Fibroblast of peridontal ligament (primary cell): Measurements from ENCODE around the gene SCP2.

ENCODE experiments used
- DNase-seq: peaks from one replicate; pipeline ENCODE4 v3.0.0-alpha.2; 2010; ENCODE audit errors: extremely low read depth

SCP2 gene

GRCh38 chr1:53067886-53068285 lies 140.8 kb downstream of the SCP2 start:
- no peak for DNase-seq

- DNase-seq, result no peak
These were observed 141.4 kb downstream of the SCP2 start for GRCh38 chr1:53068314-53069099.

GRCh38 chr1:53069265-53069662 lies 142.2 kb downstream of the SCP2 start:
- no peak for DNase-seq

- no peak for DNase-seq
These were observed 142.7 kb downstream of the SCP2 start for GRCh38 chr1:53069663-53070327.

GRCh38 chr1:53070621-53071020 lies 143.5 kb downstream of the SCP2 start:
- no peak for DNase-seq

- no peak for DNase-seq
These were observed 144.2 kb downstream of the SCP2 start for GRCh38 chr1:53071167-53071865.

GRCh38 chr1:53071915-53072314 lies 144.8 kb downstream of the SCP2 start:
- no peak for DNase-seq

GRCh38 chr1:53073287-53073686 lies 146.2 kb downstream of the SCP2 start:
- DNase-seq, result no peak

GRCh38 chr1:53073868-53074311 lies 146.8 kb downstream of the SCP2 start:
- no peak for DNase-seq

- DNase-seq, result no peak
These were observed 147.5 kb downstream of the SCP2 start for GRCh38 chr1:53074313-53075154.

- no peak for DNase-seq
These were observed 148.1 kb downstream of the SCP2 start for GRCh38 chr1:53075206-53075605.

GRCh38 chr1:53075761-53076163 lies 148.7 kb downstream of the SCP2 start:
- DNase-seq, result no peak

GRCh38 chr1:53076165-53076564 lies 149.1 kb downstream of the SCP2 start:
- DNase-seq, result no peak

GRCh38 chr1:53076721-53077598 lies 149.9 kb downstream of the SCP2 start:
- no peak for DNase-seq

- no peak for DNase-seq
These were observed 150.5 kb downstream of the SCP2 start for GRCh38 chr1:53077599-53077965.

GRCh38 chr1:53078333-53079101 lies 151.4 kb downstream of the SCP2 start:
- DNase-seq, result no peak

GRCh38 chr1:53079251-53079650 lies 152.2 kb downstream of the SCP2 start:
- no peak for DNase-seq

GRCh38 chr1:53080041-53080440 lies 153.0 kb downstream of the SCP2 start:
- DNase-seq, result no peak

GRCh38 chr1:53080769-53081168 lies 153.7 kb downstream of the SCP2 start:
- DNase-seq, result no peak
